Upper lobe of left lung (tissue), 4 donors: Measurements from ENCODE around the gene LRP1B.

Source experiments
- CTCF ChIP-seq, 6 experiments: fragments of 450-650 bp in 4 of 6; fragments of 200-600 bp in 2 of 6; sonication (generic) in 2 of 6; IDR thresholded peaks; one replicate each; pipeline ENCODE4 v1.5.1; 2016 to 2019; ENCODE audit warnings: antibody characterized with exemption in 6 of 6
- EP300 ChIP-seq, 4 donors: sonication (generic); formaldehyde crosslinking; IDR thresholded peaks; one replicate each; pipeline ENCODE4 v1.5.1; 2017; ENCODE audit warnings: antibody characterized with exemption in 4 of 4, control low read depth in 2 of 4
- POLR2A ChIP-seq, 4 donors: fragments of 450-650 bp; IDR thresholded peaks; one replicate each; pipeline ENCODE4 v1.5.1; 2016 to 2017; ENCODE audit warnings: antibody characterized with exemption in 4 of 4, mild to moderate bottlenecking in 2 of 4
- POLR2AphosphoS5 ChIP-seq, 2 donors: sonication (generic); formaldehyde crosslinking; IDR thresholded peaks; one replicate each; pipeline ENCODE4 v1.5.1; 2017; ENCODE audit warnings: antibody characterized with exemption in 2 of 2

- TF ChIP-seq CTCF (IDR thresholded peaks at IDR 0.05) (no peak), EP300 (IDR thresholded peaks at IDR 0.05) (no peak), POLR2AphosphoS5 (IDR thresholded peaks at IDR 0.05) (no peak), POLR2A (IDR thresholded peaks at IDR 0.05) (no peak)
Observed at GRCh38 chr2:140734992-140735391, 1395.8 kb downstream of the LRP1B start.
